Ascending aorta (tissue), 2 donors: ENCODE results near the gene TRAF6. TPM values are rescaled to one million over a fixed set of nuclear protein-coding genes. Genes with fewer than 3 reads are reported as not detected.

Experiments used
- DNase-seq, 2 donors: peaks; one replicate each; pipeline ENCODE4 v3.0.0-alpha.2; 2019; ENCODE audit warnings: low spot score in 2 of 2
- H3K27ac ChIP-seq, 2 donors: fragments of 200-600 bp; sonication (generic); one replicate each; pipeline ENCODE4 v1.5.1; 2016 to 2017; ENCODE audit warnings: mild to moderate bottlenecking in 1 of 2
- H3K27me3 ChIP-seq: fragments of 200-600 bp; sonication (generic); one replicate; pipeline ENCODE4 v1.5.1; 2017
- H3K36me3 ChIP-seq, 2 donors: fragments of 200-600 bp; sonication (generic); one replicate each; pipeline ENCODE4 v1.5.1; 2016
- H3K4me1 ChIP-seq, 2 donors: fragments of 200-600 bp; sonication (generic); one replicate each; pipeline ENCODE4 v1.5.1; 2016 to 2017; ENCODE audit warnings: mild to moderate bottlenecking in 1 of 2
- H3K4me3 ChIP-seq, 2 donors: fragments of 200-600 bp; sonication (generic); one replicate each; pipeline ENCODE4 v1.5.1; 2016 to 2017; ENCODE audit warnings: mild to moderate bottlenecking in 1 of 2
- H3K9me3 ChIP-seq, 2 donors: fragments of 200-600 bp; sonication (generic); one replicate each; pipeline ENCODE4 v1.5.1; 2016
- intact Hi-C: fragments of 100-400 bp; cut with DNase I; formaldehyde crosslinking; loops from one replicate; pipeline ENCODE4 v1.15.1; 2023
- total RNA-seq: library from RNA; depleted of rRNA; stranded (reverse); fragments of >200 nt; gene quantifications from one replicate; pipeline ENCODE4 v1.1.0, GENCODE V29; 2016
- TF ChIP-seq, protein P1 (sequence below), 3 experiments: fragments of 200-600 bp in 2 of 3; fragments of 450-650 bp in 1 of 3; sonication (generic) in 2 of 3; IDR thresholded peaks; one replicate each; pipeline ENCODE4 v1.5.1; 2016 to 2019; ENCODE audit warnings: antibody characterized with exemption in 3 of 3, mild to moderate bottlenecking in 1 of 3, moderate library complexity in 1 of 3

TRAF6 gene
- total RNA-seq, 1 donor from 2014 or later = 4.8 TPM

DNA sequence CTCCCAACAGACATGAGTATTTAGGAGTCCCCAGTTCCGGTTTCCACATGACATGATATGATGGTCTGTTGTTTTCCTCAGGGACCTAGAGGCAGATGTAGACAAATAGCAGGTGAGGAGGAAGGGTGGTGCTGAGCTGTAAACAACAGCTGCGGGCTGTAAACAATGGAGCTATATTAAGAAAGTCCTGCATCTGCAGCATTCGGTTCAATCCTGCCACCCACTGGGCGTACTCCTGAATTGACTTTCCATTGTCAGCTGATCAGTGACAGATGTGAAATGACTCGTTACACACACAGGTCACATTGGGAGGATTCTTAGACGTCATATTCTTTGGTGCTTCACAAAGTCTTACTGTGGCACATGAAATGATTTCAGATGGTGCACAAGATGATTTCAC lies 30.9 kb upstream of the TRAF6 start:
- Histone ChIP-seq H3K4me1 (no peaks in the 10 kb centered on the region), H3K4me3 (no peak overlapping the region), H3K36me3 (no peaks in the 10 kb centered on the region), H3K9me3 (no peaks in the 10 kb centered on the region), H3K27me3 (no peaks in the 10 kb centered on the region), H3K27ac (no peak overlapping the region)
- DNase-seq = no peak
- TF ChIP-seq, protein P1, sequence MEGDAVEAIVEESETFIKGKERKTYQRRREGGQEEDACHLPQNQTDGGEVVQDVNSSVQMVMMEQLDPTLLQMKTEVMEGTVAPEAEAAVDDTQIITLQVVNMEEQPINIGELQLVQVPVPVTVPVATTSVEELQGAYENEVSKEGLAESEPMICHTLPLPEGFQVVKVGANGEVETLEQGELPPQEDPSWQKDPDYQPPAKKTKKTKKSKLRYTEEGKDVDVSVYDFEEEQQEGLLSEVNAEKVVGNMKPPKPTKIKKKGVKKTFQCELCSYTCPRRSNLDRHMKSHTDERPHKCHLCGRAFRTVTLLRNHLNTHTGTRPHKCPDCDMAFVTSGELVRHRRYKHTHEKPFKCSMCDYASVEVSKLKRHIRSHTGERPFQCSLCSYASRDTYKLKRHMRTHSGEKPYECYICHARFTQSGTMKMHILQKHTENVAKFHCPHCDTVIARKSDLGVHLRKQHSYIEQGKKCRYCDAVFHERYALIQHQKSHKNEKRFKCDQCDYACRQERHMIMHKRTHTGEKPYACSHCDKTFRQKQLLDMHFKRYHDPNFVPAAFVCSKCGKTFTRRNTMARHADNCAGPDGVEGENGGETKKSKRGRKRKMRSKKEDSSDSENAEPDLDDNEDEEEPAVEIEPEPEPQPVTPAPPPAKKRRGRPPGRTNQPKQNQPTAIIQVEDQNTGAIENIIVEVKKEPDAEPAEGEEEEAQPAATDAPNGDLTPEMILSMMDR (IDR thresholded peaks at IDR 0.05) = no peak
- intact Hi-C loops = no loop called here

DNA sequence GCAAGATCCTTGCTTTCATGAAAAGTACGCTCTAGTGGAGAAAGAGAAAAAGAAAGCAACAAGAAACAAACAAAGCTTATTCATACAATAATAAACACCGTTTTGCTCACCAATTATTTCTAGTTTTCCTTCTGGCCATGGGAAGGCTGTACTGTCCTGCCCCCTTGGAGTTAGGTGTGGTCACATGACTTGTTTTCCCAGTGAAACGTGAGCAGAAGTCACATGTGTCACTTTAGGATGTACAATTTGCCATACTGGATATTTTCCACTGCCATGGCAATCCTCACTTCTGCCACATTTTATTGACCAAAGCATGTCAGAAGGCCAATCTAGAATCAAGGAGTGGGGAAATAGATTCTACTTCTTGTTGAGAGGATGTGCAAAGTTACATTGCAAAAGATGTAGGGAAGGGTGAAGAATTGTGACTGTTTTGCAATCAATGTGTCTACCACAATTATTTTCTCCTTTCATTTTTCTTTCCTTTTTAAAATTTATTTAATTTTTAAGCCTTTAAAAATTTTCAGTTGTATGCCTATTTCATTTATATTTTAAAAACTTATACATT lies 24.3 kb upstream of the TRAF6 start:
- Histone ChIP-seq H3K27me3 (no peaks in the 10 kb centered on the region), H3K36me3 (no peaks in the 10 kb centered on the region), H3K27ac (no peak overlapping the region), H3K4me1 (no peaks in the 10 kb centered on the region), H3K9me3 (no peaks in the 10 kb centered on the region), H3K4me3 (no peak overlapping the region)
- TF ChIP-seq, protein P1 (IDR thresholded peaks at IDR 0.05) = no peak
- DNase-seq = no peak
- intact Hi-C loops = no loop called here

DNA sequence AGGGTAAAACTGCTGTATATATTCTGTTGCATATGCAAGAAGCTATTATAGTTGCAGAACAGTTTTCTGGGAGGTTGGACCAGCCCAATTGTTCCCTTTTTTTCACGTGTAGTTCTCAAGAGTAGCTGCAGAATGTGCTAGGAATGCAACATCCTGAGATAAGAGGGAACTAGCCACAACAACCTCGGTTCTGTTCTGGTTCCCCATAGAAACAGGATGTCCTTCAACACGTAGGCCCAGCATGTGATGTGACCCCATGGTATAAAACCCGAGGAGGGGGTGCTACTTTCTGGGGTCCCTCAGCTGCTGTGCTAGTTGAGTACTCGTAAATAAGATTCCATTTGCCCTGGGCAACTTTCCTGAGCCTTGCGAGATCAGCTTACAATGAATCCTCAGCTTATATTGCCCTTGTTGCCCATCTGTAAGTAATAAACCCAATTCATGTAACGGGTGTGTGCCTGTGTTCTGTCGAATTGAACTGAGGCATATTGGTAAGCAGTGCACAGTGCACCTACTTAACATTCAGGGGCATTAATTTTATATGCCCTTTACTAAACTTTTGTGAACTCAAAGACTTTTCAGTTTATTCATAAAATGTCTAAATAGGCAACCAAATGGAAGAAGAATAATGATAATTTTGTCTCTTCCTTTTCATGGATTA lies 23.0 kb upstream of the TRAF6 start:
- Histone ChIP-seq H3K36me3 (no peaks in the 10 kb centered on the region), H3K27me3 (no peaks in the 10 kb centered on the region), H3K4me3 (no peak overlapping the region), H3K27ac (no peak overlapping the region), H3K9me3 (no peaks in the 10 kb centered on the region), H3K4me1 (no peaks in the 10 kb centered on the region)
- no peak for DNase-seq
- TF ChIP-seq, protein P1 (IDR thresholded peaks at IDR 0.05) = no peak
- intact Hi-C loops = no loop called here

DNA sequence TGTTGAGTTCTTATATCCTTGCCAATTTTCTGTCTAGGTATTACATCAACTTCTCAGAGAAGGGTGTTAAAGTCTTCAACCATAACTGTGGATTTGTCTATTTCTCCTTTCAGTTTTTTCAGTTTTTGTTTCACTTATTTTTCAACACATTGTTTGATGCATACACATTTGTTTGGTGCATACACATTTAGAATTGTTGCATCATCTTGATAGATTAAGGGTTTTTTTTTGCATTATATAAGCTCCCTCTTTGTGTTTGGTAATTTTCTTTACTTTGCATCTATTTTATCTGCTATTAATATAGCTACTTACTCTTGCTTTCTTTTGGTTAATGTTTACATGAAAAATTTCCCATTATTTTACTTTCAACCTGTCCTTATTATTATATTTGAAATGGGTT lies 20.8 kb upstream of the TRAF6 start:
- no peak overlapping the region for H3K4me3 ChIP-seq
- no peaks in the 10 kb centered on the region for H3K9me3 ChIP-seq
- H3K27ac ChIP-seq = no peak overlapping the region
- intact Hi-C loops = no loop called here
- no peaks in the 10 kb centered on the region for H3K4me1 ChIP-seq
- H3K36me3 ChIP-seq = no peaks in the 10 kb centered on the region
- H3K27me3 ChIP-seq = no peaks in the 10 kb centered on the region
- DNase-seq = no peak
- TF ChIP-seq, protein P1 (IDR thresholded peaks at IDR 0.05) = no peak

DNA sequence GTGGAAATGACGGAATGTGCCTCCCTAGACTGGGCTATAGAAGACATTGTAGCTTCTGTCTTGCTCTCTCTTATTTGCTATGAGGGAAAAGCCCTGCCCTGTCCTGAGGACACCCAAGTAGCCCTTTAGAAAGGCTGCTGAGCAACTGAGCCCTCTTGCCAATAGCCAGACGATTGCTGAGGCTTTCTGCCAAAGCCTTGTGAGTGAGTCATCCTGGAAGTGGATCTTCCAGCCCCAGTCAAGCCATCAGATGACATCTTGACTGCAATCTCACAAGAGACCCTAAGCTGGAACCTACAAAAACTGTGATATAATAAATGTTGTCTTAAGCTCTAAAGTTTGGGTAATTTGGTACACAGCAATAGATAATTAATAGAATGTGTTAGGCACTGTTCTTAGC lies 3.9 kb upstream of the TRAF6 start:
- no peaks in the 10 kb centered on the region for H3K36me3 ChIP-seq
- DNase-seq = no peak
- no peaks in the 10 kb centered on the region for H3K4me1 ChIP-seq
- no peak overlapping the region for H3K27ac ChIP-seq
- H3K4me3 ChIP-seq = no peak overlapping the region
- intact Hi-C loops = loop anchor here (5.0 kb wide), 2 partner anchors 78 to 1597 kb away; partner anchors contain the start of genes APIP, IFTAP and PDHX
- no peaks in the 10 kb centered on the region for H3K9me3 ChIP-seq
- TF ChIP-seq, protein P1 (IDR thresholded peaks at IDR 0.05) = no peak
- H3K27me3 ChIP-seq = no peaks in the 10 kb centered on the region
